ENCODE measurements around the gene FAM53A. TPM values are rescaled to one million over a fixed set of nuclear protein-coding genes. Genes with fewer than 3 reads are reported as not detected.
A peak's percentile ranks its signal among the peaks of the same experiment; 100 is the strongest.

Gene FAM53A
- total RNA-seq, 2 donors from 2014 or later: 0.66 to 2.3 TPM

GRCh38 chr4:1628892-1629698 is 55.0 kb downstream of the FAM53A start:
- no peaks in the 10 kb centered on the region for H3K36me3 ChIP-seq (replicated peaks in 1 of 2; ENCODE audit: insufficient read depth in 1 of 2, low read depth in 2 of 2)
- H3K4me1 ChIP-seq: no peaks in the 10 kb centered on the region
- WGBS, 2 donors: 39 to 59% methylated on average over 13 to 25 of the region's 25 CpGs
- intact Hi-C loops (cut with DNase I): loop anchor here (10.0 kb wide), 1 partner anchor 274 kb away; no protein-coding TSS in a partner anchor
- H3K9me3 ChIP-seq: no peaks in the 10 kb centered on the region
- H3K4me3 ChIP-seq: no peak overlapping the region
- TF ChIP-seq POLR2A (IDR thresholded peaks at IDR 0.05) (no peak), CTCF (IDR thresholded peaks at IDR 0.05) (peak; percentile 74 to 93 (median 86))
- peak; percentile 64 for ATAC-seq
- H3K27me3 ChIP-seq: no peaks in the 10 kb centered on the region
- no peak overlapping the region for H3K27ac ChIP-seq
- DNase-seq: peak; percentile 52 to 74 (median 64)

- intact Hi-C loops (cut with DNase I): loop anchor here (10.0 kb wide), 1 partner anchor 273 kb away; no protein-coding TSS in a partner anchor
- no peak for ATAC-seq
- TF ChIP-seq POLR2A (IDR thresholded peaks at IDR 0.05): no peak
- no peak for TF ChIP-seq CTCF (IDR thresholded peaks at IDR 0.05)
- no peaks in the 10 kb centered on the region for H3K27me3 ChIP-seq
- no peak overlapping the region for H3K27ac ChIP-seq
- DNase-seq: no peak
- H3K36me3 ChIP-seq (replicated peaks in 1 of 2; ENCODE audit: insufficient read depth in 1 of 2, low read depth in 2 of 2): no peaks in the 10 kb centered on the region
- H3K4me1 ChIP-seq: no peaks in the 10 kb centered on the region
- 80 to 86% methylated on average over 2 to 6 of the region's 16 CpGs for WGBS, 2 donors
- H3K4me3 ChIP-seq: no peak overlapping the region
- H3K9me3 ChIP-seq: no peaks in the 10 kb centered on the region
Measured at GRCh38 chr4:1627417-1628313, 56.4 kb downstream of the FAM53A start.

- Histone ChIP-seq H3K4me3 (no peak overlapping the region), H3K27ac (no peak overlapping the region), H3K4me1 (no peaks in the 10 kb centered on the region), H3K36me3 (replicated peaks in 1 of 2; ENCODE audit: insufficient read depth in 1 of 2, low read depth in 2 of 2) (no peaks in the 10 kb centered on the region), H3K9me3 (no peaks in the 10 kb centered on the region), H3K27me3 (no peaks in the 10 kb centered on the region)
- TF ChIP-seq CTCF (IDR thresholded peaks at IDR 0.05): no peak
- TF ChIP-seq POLR2A (IDR thresholded peaks at IDR 0.05): no peak
- intact Hi-C loops (cut with DNase I): loop anchor here (10.0 kb wide), 1 partner anchor 272 kb away; no protein-coding TSS in a partner anchor
- ATAC-seq (no peak), DNase-seq (no peak)
- 60 to 88% methylated on average over 1 to 9 of the region's 9 CpGs for WGBS, 2 donors
Measured at GRCh38 chr4:1626941-1627340, 57.2 kb downstream of the FAM53A start.

GRCh38 chr4:1626151-1626550 is 58.0 kb downstream of the FAM53A start:
- H3K27ac ChIP-seq: no peak overlapping the region
- TF ChIP-seq POLR2A (IDR thresholded peaks at IDR 0.05): no peak
- TF ChIP-seq CTCF (IDR thresholded peaks at IDR 0.05): no peak
- intact Hi-C loops (cut with DNase I): loop anchor here (10.0 kb wide), 1 partner anchor 271 kb away; no protein-coding TSS in a partner anchor
- DNase-seq (no peak), ATAC-seq (no peak)
- H3K4me3 ChIP-seq: no peak overlapping the region
- no peaks in the 10 kb centered on the region for H3K27me3 ChIP-seq
- no peaks in the 10 kb centered on the region for H3K36me3 ChIP-seq (replicated peaks in 1 of 2; ENCODE audit: insufficient read depth in 1 of 2, low read depth in 2 of 2)
- no peaks in the 10 kb centered on the region for H3K9me3 ChIP-seq
- no peaks in the 10 kb centered on the region for H3K4me1 ChIP-seq
- 86 to 88% methylated on average over 11 to 16 of the region's 16 CpGs for WGBS, 2 donors
